HG03342 (cell line): Measurements from ENCODE around the gene IQCE.
"Not testable (repeated sequence)": the region's sequence is repeated elsewhere in the genome, so short reads cannot be mapped to it uniquely, and the experiment has no call there.

Source experiments
- ATAC-seq: cut with Tn5 transposase; IDR thresholded peaks from one replicate; pipeline ENCODE4 v1.9.1; 2021; ENCODE audit warnings: mild to moderate bottlenecking, moderate library complexity; ENCODE audit not compliant: unreplicated experiment

IQCE gene

DNA sequence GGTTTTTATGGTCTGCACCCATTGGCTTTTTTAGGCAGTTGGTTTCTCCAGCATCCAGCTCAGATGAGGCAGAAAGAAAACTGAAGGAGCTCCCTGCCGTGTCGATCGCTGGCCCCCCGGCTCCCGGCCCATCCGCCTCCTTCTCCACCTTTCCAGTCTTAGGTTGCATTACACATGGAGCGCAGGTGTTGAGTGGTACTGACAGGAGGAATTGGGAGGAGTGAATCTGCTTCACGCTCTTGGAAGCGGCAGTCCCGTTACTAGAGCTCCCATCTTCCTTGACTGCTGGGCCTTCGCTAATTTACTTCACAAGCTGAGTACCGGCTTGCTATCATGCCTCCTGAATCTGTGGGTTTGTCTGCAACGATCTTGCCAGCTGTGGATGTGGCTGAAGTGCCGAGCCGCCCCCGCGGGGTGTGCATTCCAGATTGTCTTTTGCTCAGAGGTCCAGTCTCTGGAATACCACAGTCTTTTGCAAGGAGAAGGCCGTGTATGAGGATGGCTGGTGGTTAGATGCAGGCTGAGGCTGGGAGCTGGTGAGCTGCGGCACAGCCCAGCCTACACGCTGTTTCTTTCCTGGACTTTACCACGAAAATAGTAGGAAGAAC is 17.1 kb downstream of the IQCE start:
- ATAC-seq, result no peak

DNA sequence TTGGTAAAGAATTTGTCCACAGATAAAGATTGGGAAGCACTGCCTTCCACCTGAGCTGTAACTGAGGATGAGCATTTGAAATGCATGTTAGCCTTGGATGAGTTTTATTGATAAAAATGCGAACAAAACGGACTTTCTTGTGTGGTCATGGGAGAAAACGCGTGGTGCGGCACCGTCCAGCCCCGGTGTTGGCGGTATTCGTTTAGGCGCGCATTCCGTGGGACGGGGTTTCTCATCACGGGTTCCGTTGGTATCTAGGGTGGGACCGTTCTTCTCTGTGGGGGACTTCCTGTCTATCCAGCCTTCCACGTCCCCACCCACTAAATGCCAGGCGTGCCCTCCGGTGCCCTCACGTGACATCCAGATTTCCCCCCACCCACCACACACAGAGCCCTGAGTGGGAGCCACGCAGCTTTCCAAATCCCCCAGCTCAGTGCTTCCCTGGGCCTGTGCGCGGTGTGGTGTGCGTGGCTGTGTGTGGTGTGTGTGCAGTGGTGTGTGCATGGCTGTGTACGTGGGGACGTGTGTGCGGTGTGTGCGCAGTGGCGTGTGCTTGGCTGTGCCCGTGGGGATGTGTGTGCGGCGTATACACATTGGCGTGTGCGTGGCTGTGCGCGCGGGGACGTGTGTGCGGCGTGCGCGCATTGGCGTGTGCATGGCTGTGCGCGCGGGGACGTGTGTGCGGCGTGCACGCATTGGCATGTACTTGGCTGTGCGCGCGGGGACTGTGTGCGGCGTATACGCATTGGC is 18.1 kb downstream of the IQCE start:
- ATAC-seq, result no peak

DNA sequence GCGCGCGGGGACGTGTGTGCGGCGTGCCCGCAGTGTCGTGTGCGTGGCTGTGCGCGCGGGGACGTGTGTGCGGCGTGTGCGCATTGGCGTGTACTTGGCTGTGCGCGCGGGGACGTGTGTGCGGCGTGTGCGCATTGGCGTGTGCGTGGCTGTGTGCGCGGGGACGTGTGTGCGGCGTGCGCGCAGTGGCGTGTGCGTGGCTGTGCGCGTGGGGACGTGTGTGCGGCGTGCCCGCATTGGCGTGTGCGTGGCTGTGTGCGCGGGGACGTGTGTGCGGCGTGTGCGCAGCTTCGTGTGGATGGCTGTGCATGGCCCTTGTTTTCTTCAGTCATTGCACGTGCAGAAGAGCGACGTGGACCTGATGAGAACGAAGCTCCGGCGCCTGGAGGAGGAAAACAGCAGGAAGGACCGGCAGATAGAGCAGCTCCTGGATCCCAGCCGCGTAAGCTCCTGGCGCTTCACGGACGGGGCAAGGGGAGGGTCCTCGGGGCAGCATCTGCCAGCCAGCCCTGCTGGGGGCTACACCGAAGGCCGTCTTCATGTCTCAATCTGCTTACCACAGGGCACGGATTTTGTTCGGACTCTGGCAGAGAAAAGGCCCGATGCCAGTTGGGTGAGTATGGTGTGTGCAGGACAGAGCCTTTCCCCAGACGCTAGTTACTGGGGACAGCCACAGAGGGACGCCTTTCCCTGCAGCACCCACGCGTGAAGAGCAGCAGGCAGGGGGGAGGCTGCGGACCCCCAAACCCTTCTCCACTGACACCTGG is 19.3 kb downstream of the IQCE start:
- ATAC-seq, result no peak

DNA sequence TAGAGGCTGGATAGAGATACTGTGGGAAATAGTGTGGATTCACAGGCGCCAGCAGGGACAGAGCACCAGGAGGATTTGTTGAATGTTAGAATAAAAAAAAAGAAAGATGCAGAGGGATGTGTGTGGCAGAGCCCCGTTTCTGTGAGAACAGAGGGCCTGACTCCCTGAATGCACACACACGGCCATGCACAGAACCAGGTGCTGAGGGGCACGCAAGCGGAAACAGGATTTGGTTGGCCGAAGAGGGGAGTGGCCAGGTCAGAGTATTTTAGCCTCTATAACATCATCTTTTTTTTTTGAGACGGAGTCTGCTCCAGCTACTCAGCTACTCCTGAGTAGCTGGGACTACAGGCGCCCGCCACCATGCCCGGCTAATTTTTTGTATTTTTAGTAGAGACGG is 21.9 kb downstream of the IQCE start:
- ATAC-seq, result no peak

DNA sequence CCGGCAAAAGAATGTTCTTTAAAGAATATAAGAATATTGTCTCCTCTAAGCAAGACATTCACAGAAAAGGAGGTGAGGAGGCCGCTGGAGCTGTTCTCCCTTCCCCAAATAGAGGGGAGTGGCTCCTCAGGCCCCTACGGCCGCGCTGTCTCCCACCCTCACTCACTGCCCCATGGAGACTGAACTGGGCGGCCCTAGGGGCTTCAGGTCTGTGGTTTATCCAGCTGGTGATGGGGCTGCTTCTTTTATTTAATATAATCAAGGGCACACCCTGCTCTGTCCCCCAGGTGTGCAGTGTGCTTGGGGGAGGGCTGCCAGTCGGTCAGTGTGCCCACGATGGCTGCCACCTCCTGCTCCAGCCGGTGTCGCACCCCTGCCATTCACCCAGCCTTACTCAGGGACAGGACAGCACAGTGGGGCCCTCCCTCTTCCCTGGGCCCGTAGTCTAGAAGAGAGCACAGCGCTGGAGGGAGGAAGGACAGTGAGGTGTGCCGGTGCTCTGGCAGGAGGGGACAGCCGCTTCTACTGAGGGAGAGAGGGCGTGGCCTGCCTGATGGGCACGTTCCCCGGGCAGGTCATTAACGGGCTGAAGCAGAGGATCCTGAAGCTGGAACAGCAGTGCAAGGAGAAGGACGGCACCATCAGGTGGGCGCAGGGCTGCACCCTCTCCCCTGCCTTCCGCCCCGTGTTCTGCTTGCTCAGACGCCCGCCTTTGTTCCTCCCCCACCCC is 23.4 kb downstream of the IQCE start:
- ATAC-seq, result no peak

DNA sequence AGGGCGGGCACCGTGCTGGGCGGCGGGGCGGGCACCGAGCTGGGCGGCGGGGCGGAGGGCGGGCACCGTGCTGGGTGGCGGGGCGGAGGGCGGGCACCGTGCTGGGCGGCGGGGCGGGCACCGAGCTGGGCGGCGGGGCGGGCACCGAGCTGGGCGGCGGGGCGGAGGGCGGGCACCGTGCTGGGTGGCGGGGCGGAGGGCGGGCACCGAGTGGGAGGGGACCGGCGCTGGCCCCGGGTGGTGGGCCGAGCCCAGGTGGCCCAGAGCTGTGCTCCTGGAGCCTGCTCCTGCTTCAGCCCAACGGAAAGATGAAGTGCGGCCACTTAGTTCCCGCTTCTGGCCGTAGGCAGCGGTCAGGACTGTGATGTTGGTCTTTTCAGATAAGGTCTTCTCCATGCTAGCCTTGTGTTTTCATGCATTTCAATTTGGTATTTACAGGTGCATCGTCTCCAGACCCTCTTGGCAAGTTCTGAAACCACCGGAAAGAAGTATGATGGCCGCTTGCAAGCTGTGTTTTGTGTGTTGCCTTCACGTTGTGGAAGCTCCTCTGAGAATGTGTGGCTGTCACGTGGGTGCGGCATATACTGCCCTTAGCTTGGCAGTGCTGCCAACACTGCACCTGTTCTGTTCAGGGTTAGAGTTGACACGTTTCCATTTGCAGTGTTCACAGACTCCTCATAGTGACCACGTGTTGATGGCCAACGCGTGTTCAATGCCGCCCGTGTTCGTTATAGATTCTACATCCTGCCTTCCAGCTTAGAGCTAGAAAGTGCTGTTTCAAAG is 25.2 kb downstream of the IQCE start:
- ATAC-seq, result no peak

DNA sequence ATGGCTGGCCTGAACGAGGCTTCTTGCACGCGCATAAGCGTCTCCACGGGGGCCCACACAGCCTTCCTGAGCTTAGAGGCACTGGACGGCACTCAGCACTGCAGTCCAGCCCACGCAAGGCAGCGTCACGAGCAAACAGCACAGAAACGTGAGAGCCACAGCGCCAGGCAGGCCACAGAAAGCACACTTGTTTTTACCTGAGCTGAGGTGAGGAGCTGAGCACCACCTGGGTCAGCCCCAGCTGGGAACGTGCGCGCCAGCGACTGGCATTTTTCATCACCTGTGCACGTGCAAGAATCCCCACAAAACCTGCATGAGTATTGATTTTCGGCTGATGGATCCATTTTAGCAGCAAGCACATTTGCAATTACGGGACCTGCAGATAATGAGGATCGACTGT is 26.7 kb downstream of the IQCE start:
- ATAC-seq, result no peak

DNA sequence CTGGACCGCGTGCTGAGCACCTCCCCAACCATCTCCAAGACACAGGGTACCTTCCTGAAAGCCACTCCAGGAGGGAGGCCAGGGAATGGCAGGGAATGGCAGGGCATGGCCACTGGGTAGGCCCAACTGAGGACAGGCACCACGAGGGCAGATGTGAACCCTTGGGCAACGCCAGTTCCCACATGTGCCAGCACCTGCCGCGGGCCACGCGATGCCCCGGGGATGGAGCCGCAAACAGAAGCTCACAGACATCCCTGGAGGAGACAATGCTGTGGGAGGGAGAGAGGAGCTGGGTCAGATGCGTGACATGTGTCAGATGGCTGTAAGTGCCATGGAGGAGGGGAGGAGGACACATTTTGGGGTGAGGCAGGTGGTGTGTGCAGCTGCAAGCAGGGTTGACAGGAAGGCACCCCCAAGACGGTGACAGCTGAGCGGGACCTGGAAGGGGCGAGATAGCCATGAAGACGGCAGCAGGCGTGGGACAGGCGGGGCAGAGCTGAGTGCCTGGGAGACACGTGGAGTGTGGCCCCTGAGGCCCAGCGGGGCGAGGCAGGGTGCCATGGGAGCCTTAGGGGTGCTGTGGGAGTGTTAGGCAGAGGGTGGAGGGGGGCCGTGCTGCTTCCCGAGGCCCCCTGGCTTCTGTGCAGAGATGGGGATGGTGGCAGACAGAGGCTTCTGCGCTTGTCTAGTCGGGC is 27.7 kb downstream of the IQCE start:
- no peak for ATAC-seq

DNA sequence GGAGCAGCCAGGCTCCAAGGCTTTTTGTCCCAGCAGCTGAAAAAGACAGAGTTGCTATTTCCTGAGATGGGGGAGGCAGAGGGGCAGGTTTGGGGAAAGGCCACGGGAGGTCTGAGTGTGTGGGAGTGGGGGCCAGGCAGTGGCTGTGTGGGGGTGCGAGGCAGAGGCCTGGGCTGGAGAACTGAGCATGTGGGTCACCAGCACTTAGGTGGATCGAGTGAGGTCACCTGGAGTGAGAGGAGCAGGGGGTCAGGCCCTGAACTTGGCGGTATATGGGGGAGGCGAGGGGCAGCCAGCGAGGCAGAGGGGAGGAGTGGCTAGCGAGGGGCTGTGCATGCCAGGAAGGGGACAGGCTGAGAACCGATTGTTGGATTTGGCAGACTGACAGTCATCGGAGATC is 28.4 kb downstream of the IQCE start:
- ATAC-seq, result no peak

DNA sequence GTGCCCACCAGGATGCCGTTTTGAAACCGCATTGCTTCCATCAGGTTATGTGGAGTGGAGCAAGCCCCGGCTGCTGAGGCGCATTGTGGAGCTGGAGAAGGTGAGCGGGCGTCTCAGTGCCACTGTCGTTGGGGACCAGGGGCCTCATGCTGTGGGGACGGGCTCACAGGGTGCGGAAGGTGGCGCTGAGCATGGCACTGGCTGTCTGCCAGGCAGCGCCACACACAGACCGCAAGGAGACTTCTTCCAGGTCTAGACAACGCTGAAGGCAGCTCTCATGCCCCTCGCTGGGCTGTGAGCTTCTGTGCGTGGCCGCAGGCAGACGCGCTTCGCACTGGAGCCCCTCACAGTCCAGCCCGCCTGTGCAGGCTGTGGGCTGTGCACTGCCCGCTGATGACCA is 29.0 kb downstream of the IQCE start:
- no peak for ATAC-seq

DNA sequence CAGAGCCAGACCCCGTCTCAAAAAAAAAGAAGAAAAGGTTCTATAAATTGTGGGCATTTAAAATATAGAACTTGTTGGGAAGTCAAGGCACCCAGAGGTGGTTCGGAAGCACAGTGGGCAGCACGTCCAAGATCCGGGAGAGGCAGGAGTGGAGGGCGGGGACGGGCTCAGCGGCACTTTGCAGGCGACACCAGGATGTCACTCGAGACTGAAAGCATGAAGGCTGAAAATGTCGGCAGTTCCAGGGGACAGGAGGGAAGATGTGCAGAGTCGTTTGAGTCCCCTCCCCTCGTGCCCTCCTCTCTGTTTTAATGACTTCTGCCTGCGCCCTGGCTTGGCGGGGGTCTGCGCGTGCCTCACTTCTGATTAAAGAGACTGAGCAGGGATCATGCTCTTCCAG is 30.6 kb downstream of the IQCE start:
- no peak for ATAC-seq

DNA sequence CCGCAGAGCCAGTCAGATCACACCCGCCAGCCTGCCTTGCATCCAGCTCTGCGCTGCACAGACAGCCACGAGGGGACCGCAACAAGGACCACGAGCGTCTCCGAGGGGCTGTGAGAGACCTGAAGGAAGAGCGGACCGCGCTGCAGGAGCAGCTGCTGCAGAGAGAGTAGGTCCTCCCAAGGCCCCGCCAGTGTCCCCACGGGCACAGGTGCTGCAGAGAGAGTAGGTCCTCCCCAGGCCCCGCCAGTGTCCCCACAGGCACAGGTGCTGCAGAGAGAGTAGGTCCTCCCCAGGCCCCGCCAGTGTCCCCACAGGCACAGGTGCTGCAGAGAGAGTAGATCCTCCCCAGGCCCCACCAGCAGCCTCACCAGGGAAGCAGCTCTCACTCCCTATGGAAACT is 31.2 kb downstream of the IQCE start:
- not testable (repeated sequence) for ATAC-seq

DNA sequence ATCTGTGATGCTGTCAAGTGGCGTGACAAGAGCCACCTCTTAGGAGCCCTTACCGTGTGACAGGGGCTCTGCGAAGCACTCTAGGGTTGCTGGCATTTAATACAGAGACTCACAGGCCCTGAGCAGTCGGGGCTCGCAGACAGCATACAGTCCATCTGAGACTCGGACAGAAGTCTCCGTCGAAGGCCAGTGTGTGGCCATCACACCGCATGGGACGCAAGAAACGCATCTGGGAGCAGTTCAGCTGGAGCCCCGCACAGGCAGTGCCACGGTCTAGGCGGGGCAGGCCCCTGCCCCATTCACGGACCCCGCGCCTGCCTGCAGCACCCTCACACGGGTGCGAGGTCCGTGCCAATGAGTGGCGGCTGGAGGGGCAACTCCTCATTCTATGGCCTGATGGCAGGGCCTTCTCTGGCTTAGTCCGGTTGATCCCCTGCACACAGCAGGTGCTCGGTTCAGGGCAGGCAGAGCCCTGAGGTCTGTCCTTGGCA is 33.6 kb downstream of the IQCE start:
- ATAC-seq, result no peak

DNA sequence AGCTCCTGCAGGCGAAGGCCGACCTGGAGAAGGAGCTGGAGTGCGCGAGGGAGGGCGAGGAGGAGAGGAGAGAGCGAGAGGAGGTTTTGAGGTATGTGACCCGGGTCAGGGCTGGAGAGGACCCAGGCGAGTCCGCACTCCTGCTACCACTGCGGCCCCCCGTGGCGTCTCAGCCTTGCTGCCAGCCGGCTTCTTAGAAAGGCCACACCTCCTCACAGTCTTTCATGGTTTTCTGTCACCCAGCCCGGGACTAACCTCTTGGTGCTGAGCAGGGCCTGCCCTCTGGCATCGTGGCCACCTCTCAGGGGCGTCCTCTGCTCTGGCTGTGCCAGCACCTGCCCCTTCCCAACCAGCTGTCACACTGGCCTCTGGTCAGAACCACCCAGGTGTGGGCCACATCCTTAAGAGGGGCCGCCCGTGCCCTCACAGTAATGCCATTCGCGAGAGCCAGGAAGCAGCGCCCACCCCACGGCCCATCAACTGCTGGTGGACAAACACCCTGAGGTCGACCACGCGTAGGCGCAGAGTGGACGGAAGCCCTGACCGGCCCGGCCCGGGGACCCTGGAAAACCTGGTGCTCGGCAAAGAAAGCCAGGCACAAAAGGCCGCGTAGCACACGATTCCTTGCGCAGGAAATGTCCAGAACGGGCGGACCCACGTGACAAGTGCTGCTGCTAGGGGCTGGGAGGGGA is 34.4 kb downstream of the IQCE start:
- no peak for ATAC-seq

DNA sequence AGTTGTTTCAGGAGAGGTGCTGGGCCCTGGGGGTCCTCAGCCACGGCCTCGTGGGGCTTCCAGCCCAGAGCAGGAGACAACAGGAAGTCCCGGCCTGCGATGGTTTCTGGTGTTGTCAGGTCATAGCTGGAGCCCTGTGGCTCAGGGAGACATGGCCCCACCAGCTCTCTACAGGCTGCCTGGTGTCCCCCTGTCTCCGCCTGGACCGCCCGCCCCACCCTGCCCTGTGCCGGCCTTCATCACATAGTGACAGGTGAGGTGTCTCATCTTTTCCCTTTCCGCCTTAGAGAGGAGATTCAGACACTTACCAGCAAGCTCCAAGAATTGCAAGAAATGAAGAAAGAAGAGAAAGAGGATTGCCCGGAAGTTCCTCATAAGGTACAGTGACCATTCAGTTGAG is 35.8 kb downstream of the IQCE start:
- no peak for ATAC-seq

DNA sequence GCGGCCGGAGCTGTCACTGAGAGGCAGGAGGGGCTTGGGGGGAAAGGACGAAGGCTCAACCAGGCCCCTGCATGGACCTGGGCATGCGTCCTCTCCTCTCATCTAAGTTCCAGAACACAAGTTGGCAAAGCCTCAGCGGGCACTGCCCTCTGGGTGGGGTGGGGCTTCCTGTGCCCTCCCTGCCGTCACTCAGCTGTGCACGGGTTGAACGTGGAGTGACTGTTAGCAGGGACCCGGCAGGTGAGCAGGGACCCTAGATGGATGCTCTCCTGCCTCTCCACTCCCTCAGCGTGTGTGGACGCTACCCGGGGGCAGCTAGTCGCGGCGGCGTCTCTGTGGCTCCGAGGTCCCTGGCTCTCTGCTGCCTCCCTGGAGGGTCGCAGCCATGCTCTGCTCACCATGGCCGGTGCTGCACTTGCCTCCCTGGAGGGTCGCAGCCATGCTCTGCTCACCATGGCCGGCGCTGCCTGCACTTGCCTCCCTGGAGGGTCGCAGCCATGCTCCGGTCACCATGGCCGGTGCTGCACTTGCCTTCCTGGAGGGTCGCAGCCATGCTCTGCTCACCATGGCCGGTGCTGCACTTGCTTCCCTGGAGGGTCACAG is 36.6 kb downstream of the IQCE start:
- no peak for ATAC-seq

DNA sequence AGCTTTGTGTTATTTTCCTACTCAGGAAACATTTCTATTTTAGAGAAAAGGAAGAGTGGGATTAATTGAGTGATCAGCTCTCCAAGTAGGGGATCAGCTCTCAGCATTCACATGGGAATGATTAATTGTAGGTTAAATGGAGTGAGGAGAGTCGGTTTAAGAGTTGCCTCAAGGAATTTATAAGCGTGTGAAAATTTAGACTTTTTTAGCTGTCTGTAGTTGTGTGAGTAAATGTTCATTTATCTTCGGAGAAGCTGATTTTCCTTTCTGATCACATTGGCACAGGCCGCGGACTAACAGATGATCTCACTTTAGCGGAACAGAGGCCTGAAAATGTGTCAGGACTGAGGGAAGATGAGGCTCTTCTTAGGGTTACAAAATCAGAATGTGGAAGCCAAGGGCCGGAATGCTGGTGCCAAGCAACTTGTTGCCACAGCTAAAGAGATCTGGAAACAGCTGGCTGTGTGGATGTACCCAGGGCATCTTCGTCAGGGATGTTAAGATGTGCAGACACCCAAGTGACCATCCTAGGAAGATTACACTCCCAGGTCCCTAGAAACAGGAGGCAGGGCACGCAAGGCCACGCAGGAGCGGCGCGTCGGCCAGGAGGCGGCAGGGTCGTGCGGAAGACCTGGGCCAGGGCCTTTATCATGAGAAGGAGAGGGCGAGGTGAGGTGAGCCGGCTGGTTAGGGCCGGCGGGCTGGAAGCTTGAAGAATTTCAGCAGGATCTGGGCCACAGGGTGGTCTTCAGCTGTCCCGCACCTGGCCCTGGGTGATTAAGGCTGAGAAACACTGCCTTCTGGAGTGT is 37.9 kb downstream of the IQCE start:
- no peak for ATAC-seq

DNA sequence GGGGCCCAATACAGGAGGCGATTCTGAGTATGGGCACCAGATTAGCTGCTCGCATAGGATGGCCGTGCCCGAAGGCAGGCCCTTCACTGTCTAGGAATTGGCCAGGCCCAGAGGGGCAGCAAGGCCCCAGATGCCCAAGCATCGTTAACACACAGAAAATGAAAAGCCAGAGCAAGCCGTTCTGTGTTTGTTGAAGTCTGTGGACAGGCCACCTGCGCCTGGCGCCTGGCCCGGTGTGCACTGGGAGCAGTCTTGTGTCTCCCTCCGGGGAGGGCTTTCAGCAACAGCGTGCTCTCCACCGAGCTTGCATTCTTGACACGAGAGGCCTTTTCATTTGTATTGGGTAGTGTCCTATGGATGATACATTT is 38.5 kb downstream of the IQCE start:
- no peak for ATAC-seq
